ENCODE data around the gene SQSTM1. TPM values are rescaled to one million over a fixed set of nuclear protein-coding genes. Genes with fewer than 3 reads are reported as not detected.
"Not testable (repeated sequence)": the region's sequence is repeated elsewhere in the genome, so short reads cannot be mapped to it uniquely, and the experiment has no call there.

The SQSTM1 gene
- total and polyA plus RNA-seq, 12 donors, result 258 to 2,312 (median 660) TPM

DNA sequence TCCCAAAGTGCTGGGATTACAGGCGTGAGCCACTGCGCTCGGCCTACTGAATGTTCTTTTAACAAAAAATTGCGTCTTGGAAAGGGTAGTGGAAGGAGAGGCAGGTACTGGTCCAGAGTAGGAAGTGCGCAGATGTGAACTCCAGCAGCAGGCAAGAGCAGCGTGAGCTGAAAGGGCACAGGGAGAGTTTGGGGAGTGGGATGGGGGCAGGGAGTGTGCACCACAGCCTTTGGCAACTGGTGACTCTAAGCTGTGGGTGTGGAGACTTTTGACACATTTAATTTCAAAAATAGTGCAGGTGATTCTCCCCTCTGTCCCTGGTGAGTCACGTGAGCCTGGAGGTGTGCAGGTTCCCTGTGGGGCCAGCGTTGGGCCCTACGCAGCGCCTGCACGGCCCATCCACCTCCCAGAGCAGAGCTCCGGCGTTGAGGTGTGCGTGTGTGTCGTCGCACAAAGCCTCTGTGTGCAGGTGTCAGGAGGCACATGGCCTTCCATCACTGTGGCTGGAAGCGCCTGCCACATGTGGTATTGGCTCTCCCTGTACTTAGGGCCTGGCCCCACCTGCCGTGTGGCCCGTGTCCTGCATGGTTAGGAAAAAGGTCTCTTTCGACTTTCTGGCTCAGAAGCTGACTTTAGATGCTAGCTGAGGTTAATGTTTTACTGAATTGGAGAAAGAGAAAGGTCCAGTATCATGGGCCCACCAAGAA is 11.5 kb downstream of the SQSTM1 start:
- WGBS, 4 donors, result 88 to 93% (median 90%) methylated on average over 16 to 20 of the region's 20 CpGs
- Histone ChIP-seq H3K4me3 (no peak overlapping the region), H3K9me3 (replicated peaks in 1 of 3) (no peaks in the 10 kb centered on the region), H3K36me3 (replicated peaks in 1 of 2) (peaks cover 0 to 96% of the 10 kb centered on the region in 2 donors), H3K27ac (peak overlapping the region in 2 of 5 donors; percentile 34), H3K4me1 (replicated peaks in 1 of 2) (peaks cover 7 to 32% of the 10 kb centered on the region in 2 donors), H3K27me3 (no peaks in the 10 kb centered on the region)
- TF ChIP-seq, protein P1, sequence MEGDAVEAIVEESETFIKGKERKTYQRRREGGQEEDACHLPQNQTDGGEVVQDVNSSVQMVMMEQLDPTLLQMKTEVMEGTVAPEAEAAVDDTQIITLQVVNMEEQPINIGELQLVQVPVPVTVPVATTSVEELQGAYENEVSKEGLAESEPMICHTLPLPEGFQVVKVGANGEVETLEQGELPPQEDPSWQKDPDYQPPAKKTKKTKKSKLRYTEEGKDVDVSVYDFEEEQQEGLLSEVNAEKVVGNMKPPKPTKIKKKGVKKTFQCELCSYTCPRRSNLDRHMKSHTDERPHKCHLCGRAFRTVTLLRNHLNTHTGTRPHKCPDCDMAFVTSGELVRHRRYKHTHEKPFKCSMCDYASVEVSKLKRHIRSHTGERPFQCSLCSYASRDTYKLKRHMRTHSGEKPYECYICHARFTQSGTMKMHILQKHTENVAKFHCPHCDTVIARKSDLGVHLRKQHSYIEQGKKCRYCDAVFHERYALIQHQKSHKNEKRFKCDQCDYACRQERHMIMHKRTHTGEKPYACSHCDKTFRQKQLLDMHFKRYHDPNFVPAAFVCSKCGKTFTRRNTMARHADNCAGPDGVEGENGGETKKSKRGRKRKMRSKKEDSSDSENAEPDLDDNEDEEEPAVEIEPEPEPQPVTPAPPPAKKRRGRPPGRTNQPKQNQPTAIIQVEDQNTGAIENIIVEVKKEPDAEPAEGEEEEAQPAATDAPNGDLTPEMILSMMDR (IDR thresholded peaks at IDR 0.05), result no peak
- no peak for TF ChIP-seq POLR2A (IDR thresholded peaks at IDR 0.05)
- intact Hi-C loops (cut with DNase I), result no loop called here
- peak in 1 of 7 donors; percentile 23 for DNase-seq

DNA sequence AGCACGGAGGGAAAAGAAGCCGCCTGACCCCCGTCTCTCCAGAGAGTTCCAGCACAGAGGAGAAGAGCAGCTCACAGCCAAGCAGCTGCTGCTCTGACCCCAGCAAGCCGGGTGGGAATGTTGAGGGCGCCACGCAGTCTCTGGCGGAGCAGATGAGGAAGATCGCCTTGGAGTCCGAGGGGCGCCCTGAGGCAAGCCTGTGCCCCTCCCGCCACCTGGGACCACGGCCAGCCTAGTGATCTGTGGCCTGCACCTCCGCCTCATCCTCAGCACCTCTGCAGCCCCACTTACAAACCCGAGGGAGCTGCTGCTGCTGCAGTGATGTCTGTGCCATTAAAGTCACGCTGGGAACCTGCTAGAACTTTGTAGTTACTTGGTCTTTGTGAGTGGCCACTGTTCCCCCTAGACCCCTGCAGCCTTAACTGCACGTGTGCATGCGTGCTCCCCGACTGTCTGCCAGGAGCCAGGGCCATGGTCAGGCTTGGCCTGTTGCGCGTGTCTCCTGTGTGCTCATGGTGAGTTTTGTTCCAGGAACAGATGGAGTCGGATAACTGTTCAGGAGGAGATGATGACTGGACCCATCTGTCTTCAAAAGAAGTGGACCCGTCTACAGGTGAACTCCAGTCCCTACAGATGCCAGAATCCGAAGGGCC is 12.5 kb downstream of the SQSTM1 start:
- Histone ChIP-seq H3K4me1 (replicated peaks in 1 of 2) (peaks cover 6 to 31% of the 10 kb centered on the region in 2 donors), H3K4me3 (no peak overlapping the region), H3K36me3 (replicated peaks in 1 of 2) (peaks cover 0 to 96% of the 10 kb centered on the region in 2 donors), H3K9me3 (replicated peaks in 1 of 3) (no peaks in the 10 kb centered on the region), H3K27ac (peak overlapping the region in 1 of 5 donors; percentile 63), H3K27me3 (no peaks in the 10 kb centered on the region)
- peak in 2 of 7 donors; percentile 35 to 57 for DNase-seq
- TF ChIP-seq, protein P1 (IDR thresholded peaks at IDR 0.05), result no peak
- TF ChIP-seq POLR2A (IDR thresholded peaks at IDR 0.05), result no peak
- 76 to 86% (median 82%) methylated on average over 10 to 23 of the region's 23 CpGs for WGBS, 4 donors
- intact Hi-C loops (cut with DNase I), result no loop called here

DNA sequence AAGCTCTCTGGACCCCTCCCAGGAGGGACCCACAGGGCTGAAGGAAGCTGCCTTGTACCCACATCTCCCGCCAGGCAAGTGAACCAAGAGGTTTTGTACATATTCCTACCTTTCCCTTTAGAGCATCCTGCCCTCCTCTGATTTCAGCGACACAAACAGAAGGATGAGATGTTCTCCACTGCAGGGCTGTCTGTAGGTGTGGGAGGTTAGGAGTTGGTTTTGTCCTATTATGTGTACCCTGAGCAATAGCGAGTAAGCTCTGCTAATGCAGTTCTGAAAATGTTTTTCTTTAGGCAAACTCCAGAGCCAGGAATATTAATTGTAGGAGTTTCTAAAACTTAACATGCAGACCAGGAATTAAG is 13.0 kb downstream of the SQSTM1 start:
- intact Hi-C loops (cut with DNase I), result no loop called here
- TF ChIP-seq POLR2A (IDR thresholded peaks at IDR 0.05), result no peak
- TF ChIP-seq, protein P1 (IDR thresholded peaks at IDR 0.05), result no peak
- Histone ChIP-seq H3K9me3 (replicated peaks in 1 of 3) (no peaks in the 10 kb centered on the region), H3K27me3 (no peaks in the 10 kb centered on the region), H3K4me1 (replicated peaks in 1 of 2) (peaks cover 11 to 36% of the 10 kb centered on the region in 2 donors), H3K27ac (peak overlapping the region in 2 of 5 donors; percentile 32 to 63), H3K4me3 (no peak overlapping the region), H3K36me3 (replicated peaks in 1 of 2) (peaks cover 0 to 95% of the 10 kb centered on the region in 2 donors)
- WGBS, 4 donors, result 91 to 98% (median 95%) methylated on average over 3 of the region's 3 CpGs
- DNase-seq, result no peak

DNA sequence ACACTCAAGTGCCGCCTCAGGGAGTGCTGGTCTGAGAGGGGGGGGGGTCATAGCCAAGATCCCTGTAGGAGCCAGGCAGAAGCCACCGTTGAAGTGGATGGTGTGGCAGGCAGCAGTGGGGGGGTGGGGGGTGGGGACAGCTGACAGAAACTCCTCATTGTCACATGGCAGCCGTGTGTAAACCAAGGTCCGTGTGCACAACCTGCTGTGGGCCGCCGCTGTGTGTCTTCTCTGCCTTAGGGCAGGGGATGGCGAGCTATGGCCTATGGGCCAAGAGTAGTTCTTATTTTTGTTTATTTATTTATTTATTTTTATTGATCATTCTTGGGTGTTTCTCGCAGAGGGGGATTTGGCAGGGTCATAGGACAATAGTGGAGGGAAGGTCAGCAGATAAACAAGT is 13.4 kb downstream of the SQSTM1 start:
- WGBS, 4 donors, result 76 to 87% (median 78%) methylated on average over 7 to 8 of the region's 8 CpGs
- Histone ChIP-seq H3K9me3 (replicated peaks in 1 of 3) (no peaks in the 10 kb centered on the region), H3K4me1 (replicated peaks in 1 of 2) (peaks cover 12 to 39% of the 10 kb centered on the region in 2 donors), H3K27me3 (no peaks in the 10 kb centered on the region), H3K36me3 (replicated peaks in 1 of 2) (peaks cover 0 to 90% of the 10 kb centered on the region in 2 donors), H3K4me3 (no peak overlapping the region), H3K27ac (peak overlapping the region in 1 of 5 donors; percentile 63)
- peak in 1 of 7 donors; percentile 34 for DNase-seq
- no peak for TF ChIP-seq POLR2A (IDR thresholded peaks at IDR 0.05)
- TF ChIP-seq, protein P1 (IDR thresholded peaks at IDR 0.05), result no peak
- intact Hi-C loops (cut with DNase I), result no loop called here

DNA sequence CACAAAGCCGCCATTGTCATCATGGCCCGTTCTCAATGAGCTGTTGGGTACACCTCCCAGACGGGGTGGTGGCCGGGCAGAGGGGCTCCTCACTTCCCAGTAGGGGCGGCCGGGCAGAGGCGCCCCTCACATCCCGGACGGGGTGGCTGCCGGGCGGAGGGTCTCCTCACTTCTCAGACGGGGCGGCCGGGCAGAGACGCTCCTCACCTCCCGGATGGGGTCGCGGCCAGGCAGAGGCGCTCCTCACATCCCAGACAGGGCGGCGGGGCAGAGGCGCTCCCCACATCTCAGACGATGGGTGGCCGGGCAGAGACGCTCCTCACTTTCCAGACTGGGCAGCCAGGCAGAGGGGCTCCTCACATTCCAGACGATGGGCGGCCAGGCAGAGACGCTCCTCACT is 14.2 kb downstream of the SQSTM1 start:
- H3K4me3 ChIP-seq; H3K9me3 ChIP-seq (replicated peaks in 1 of 3); H3K27ac ChIP-seq; intact Hi-C loops (cut with DNase I); H3K27me3 ChIP-seq: not testable (repeated sequence)
- peak in 1 of 7 donors; percentile 11 for DNase-seq
- WGBS, 4 donors, result 89 to 100% (median 92%) methylated on average over 1 to 22 of the region's 28 CpGs; no CpG with 5 or more reads in 1 of the 4 donors
- peaks cover 0 to 83% of the 10 kb centered on the region in 2 donors for H3K36me3 ChIP-seq (replicated peaks in 1 of 2)
- H3K4me1 ChIP-seq (replicated peaks in 1 of 2), result peaks cover 12 to 46% of the 10 kb centered on the region in 2 donors

Measured in adrenal gland (tissue), 12 donors.